GM21529 (cell line): ENCODE measurements around the gene PURA.

Experiments
- ATAC-seq: cut with Tn5 transposase; IDR thresholded peaks from one replicate; pipeline ENCODE4 v1.9.1; 2021; ENCODE audit not compliant: unreplicated experiment

The PURA gene

GRCh38 chr5:140157032-140157781 is 43.3 kb downstream of the PURA start:
- peak; percentile 97 for ATAC-seq

- ATAC-seq, result no peak
Observed at GRCh38 chr5:140159014-140159927, 45.4 kb downstream of the PURA start.

GRCh38 chr5:140162275-140162674 is 48.4 kb downstream of the PURA start:
- ATAC-seq, result no peak

GRCh38 chr5:140162781-140163180 is 48.9 kb downstream of the PURA start:
- no peak for ATAC-seq

- no peak for ATAC-seq
Observed at GRCh38 chr5:140165101-140165922, 51.4 kb downstream of the PURA start.

DNA sequence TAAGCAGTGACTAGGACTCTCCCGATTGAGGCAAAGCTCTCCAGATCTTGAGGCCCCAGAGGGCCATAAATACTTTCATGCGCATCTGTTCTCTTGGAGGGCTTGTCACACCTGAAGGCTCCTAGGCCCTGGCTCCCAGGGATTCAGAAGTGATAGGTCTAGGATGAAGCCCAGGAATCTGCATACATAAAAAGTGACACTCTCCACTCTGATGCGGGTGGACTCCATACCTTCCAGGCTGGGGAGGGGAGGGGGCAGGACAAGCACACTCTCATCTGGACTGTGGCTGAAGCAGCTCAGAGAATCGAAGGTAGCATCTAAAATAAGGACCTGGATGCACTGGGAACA is 52.0 kb downstream of the PURA start:
- ATAC-seq, result no peak

- ATAC-seq, result no peak
Observed at GRCh38 chr5:140166911-140167310, 53.0 kb downstream of the PURA start.

DNA sequence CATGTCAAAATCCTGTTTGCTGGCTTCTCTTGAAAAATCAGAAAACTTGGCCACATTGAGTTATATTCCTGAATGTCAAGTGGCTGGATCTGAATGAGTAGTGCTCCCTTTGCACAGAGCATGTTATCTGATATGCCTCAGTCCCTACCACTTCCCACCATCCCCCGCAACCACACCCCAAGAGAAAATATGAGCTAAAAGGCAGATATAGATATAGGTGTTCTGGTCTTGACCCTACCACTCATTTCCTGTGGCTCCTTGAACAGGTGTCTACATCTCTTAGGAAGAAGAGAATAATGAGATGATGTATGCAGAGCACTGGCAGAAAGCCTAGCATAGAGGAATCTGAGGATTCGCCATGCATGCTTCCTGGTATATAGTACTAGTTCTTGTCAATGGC is 54.5 kb downstream of the PURA start:
- ATAC-seq, result no peak

DNA sequence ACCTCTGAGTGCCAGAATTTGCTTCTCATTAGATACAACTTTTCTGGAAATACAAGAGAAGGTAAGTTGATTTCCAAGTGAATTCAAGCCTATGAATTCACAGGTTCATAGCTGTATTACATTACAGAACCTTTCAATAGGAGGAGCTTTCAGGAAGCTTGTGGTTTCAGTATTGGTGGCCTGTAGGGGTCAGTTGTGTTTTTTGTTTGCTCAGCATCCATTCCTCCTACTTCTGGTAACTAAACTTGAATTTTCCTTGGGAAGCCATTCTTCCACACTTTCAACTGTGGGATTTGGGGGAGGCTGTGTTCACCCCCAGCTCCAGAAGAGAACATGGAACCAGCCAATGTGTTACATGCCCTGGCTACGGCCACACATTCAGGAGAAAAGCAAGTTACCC is 55.5 kb downstream of the PURA start:
- no peak for ATAC-seq

DNA sequence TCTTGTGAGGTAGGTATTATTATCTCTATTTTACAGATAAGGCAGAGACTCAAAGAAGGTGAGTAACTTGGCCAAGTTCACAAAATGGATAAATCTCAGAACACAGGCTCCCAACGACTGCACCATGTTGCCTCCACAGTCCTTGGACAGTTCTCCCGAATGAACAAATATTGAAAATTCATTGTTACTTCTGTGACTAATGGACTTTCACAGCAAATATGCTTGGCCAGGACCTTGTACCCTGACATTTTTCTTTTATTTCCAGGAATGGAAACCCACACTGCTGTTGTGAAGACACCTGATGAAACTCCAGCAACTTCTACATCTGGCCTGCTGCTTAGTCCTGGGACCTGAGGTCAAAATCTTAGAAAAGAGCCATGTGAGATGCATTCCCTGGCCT is 58.6 kb downstream of the PURA start:
- no peak for ATAC-seq

DNA sequence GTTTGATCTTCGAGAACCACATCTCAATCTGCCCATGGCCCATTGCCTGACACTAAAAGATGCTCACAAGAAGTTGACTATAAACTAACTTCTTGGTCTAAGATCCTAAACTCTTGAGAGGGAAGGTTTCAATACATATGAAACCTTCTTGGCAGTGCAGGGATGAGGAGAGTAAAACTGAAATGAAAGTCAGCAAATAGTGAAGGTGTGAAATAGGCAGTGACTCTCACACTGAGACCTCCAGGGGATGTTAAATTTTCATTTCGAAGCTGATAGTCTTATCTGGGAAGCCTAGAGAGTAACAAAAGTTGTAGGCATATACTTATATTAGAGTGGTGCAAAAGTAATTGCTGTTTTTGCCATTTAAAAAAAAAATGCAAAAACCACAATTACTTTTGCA is 60.1 kb downstream of the PURA start:
- ATAC-seq, result no peak

DNA sequence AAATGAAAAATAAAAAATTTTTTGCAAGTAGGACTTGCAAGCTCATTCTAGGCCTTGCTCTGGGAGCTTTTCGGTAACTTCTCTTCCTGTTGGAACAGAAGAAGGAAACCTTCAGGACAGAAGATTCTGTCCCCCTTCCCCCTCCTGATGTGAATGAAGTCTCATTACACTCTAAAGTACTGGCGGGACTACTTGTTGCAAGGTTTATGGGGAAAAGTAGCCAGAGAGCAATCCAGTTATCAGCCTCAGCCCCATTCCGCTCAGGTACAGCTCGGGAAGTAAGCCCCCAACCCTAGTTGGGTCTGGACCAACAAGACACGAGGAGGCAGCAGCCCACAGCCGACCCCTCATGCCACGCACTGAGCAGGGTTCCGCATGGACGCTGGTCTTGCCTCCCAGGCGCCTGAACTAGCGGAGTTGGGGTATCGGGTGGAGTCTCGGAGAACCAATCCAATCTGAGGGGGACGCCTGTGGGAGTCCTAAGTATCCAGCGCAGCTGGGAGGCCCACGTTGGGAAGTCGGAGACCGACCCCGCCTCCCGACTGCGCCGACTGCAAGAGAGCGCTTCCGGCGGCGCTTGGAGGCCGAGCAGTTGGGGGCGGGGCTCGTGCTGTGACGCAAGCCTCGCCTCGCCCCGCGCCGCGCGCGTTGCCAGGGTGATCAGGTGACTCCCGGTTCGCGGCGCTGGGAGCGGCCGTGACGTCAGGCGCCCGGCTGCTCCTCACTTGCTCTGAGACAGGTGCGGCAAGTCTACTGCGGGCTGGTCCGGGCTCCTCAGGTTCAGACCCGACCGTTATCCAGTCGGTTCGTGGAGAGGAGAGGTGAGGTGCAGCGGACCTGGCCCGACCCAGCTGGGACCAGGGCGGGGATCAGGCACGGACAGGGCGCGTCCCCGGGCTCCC is 60.8 kb downstream of the PURA start, which contains the start of gene CYSTM1:
CYSTM1 (plus strand) TSS at position 724 of the 902 bp plus-strand sequence. CDS start 19,278 bp downstream, outside the sequence.
- peak; percentile 93 for ATAC-seq
